Measurements from ENCODE around the gene FXYD4. TPM values are rescaled to one million over a fixed set of nuclear protein-coding genes. Genes with fewer than 3 reads are reported as not detected.

The FXYD4 gene
- polyA plus RNA-seq, 1 donor, result not detected

DNA sequence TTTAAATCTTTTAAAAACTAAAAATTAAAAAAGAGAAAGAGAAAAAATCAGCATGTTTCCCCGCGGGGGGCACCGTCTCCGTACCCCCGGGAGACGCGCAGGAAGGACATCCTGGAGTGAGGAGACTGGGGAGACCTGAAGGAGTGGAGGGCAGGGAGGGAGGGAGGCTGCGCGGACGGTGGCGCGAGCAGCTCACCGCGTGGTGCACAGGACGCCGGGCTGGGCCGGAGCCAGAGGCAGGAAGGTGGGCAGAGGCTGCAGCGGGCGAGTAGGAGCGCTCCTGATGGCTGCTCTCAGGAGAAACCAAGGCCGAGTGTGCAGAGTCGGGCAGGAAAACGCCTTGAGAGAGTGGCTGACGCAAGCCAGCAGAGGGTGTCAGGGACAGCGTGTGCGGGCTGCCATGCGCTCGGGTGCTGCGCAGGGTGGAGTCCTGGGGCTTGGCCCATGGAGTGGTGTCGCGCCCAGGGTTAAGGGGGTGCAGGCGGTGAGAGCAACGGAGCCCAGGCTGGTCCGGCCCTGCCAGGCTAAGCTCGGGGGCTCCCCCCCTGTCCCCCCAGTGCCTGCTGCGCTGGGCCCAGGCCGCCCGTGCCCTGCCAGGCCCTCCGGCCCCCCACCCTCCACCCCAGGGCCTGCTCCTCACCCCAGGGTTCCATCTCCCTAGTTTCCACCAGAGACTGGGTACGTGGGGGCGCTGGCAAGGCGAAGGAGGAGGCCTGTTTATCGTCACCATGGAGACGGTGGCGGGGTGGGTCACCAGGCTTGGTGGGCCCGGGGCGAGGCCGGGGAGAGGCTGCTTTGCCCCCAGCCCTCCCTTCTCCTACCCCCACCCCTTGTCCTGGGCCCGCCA is 28.9 kb upstream of the FXYD4 start:
- WGBS (ENCODE audit: insufficient coverage, low lambda C conversion rate), result no CpG with 5 or more reads among the region's 49 CpGs
- no peaks in the 10 kb centered on the region for H3K4me1 ChIP-seq (ENCODE audit: control insufficient read depth, insufficient read depth, low read length)

DNA sequence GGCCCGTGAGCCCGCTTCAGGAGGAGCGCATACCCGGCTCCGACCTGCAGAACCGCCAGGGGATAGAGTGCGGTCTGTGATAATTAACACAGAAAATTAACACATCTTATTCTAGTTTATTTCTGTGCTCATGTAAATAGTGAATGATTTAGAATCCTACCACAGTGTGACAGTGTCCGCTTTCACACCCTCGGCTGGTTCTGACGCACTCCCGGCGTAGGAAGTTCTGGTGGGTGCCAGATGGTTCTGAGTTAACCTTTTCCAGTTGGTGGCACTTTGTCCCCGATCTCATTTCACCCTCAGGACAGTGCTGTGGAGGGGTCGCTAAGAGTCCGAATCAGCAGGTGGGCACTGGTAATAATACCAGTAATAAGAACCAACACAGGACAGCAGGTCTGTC is 28.3 kb upstream of the FXYD4 start:
- peaks cover 4% of the 10 kb centered on the region for H3K9me3 ChIP-seq (ENCODE audit: control insufficient read depth, low read depth, low read length)
- no peaks in the 10 kb centered on the region for H3K4me1 ChIP-seq (ENCODE audit: control insufficient read depth, insufficient read depth, low read length)
- no peaks in the 10 kb centered on the region for H3K27me3 ChIP-seq (ENCODE audit: control insufficient read depth, insufficient read depth, low read length)
- no peak overlapping the region for H3K4me3 ChIP-seq (ENCODE audit: low read length)
- no peak overlapping the region for H3K27ac ChIP-seq (ENCODE audit: low read length)
- DNase-seq, result no peak
- H3K36me3 ChIP-seq (ENCODE audit: control insufficient read depth, insufficient read depth, low read length), result no peaks in the 10 kb centered on the region
- no CpG with 5 or more reads among the region's 15 CpGs for WGBS (ENCODE audit: insufficient coverage, low lambda C conversion rate)

More for the DNA sequence above, 28.9 kb upstream of the FXYD4 start:
- Histone ChIP-seq H3K27ac (ENCODE audit: low read length) (no peak overlapping the region), H3K36me3 (ENCODE audit: control insufficient read depth, insufficient read depth, low read length) (no peaks in the 10 kb centered on the region), H3K4me3 (ENCODE audit: low read length) (no peak overlapping the region), H3K9me3 (ENCODE audit: control insufficient read depth, low read depth, low read length) (peaks cover 4% of the 10 kb centered on the region), H3K27me3 (ENCODE audit: control insufficient read depth, insufficient read depth, low read length) (no peaks in the 10 kb centered on the region)
- DNase-seq, result no peak

DNA sequence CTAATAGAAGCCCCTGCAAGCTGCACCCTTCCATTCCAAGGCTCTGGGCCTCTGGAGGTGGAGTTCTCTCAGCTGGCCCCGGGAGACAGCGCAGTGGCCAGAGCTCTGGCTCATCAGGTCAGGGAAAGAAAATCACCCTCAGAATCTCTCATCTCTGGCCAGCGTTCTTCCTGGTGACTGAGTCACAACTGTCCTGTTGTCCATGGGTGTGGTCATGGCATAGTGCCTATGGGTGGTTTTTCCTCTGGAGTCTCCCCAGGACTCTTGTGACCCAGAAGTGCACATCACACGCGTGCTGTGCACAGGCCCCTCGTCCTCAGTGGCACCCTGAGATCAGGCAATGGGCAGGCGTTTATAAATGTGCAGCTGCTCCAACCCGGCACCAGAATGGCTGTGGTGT is 27.4 kb upstream of the FXYD4 start:
- no peaks in the 10 kb centered on the region for H3K36me3 ChIP-seq (ENCODE audit: control insufficient read depth, insufficient read depth, low read length)
- no peak overlapping the region for H3K4me3 ChIP-seq (ENCODE audit: low read length)
- H3K27me3 ChIP-seq (ENCODE audit: control insufficient read depth, insufficient read depth, low read length), result no peaks in the 10 kb centered on the region
- H3K4me1 ChIP-seq (ENCODE audit: control insufficient read depth, insufficient read depth, low read length), result no peaks in the 10 kb centered on the region
- DNase-seq, result no peak
- WGBS (ENCODE audit: insufficient coverage, low lambda C conversion rate), result no CpG with 5 or more reads among the region's 8 CpGs
- no peak overlapping the region for H3K27ac ChIP-seq (ENCODE audit: low read length)
- peaks cover 4% of the 10 kb centered on the region for H3K9me3 ChIP-seq (ENCODE audit: control insufficient read depth, low read depth, low read length)

DNA sequence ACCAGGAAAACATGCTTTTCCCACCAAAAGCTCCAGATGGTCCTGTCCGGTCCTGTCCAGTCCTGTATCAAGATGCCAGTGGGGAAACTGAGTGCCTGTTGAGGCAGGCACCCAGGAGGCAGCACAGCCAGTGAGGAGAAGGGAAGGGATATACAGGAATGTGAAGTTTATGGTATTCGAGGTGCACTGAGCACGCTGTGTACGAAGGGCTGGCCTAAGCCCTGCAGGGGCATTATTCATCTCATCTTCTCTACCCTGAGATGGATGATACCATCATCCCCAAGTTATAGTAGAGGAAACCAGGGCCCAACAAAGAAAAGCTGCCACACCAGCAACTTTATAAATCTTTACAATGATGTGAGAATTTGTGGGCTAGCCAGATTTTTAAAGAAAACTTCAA is 23.4 kb upstream of the FXYD4 start:
- Histone ChIP-seq H3K36me3 (ENCODE audit: control insufficient read depth, insufficient read depth, low read length) (no peaks in the 10 kb centered on the region), H3K27ac (ENCODE audit: low read length) (no peak overlapping the region), H3K4me1 (ENCODE audit: control insufficient read depth, insufficient read depth, low read length) (peaks cover 2% of the 10 kb centered on the region), H3K9me3 (ENCODE audit: control insufficient read depth, low read depth, low read length) (peaks cover 4% of the 10 kb centered on the region), H3K27me3 (ENCODE audit: control insufficient read depth, insufficient read depth, low read length) (peaks cover 9% of the 10 kb centered on the region), H3K4me3 (ENCODE audit: low read length) (no peak overlapping the region)
- no peak for DNase-seq
- 100% methylated on average over 1 of the region's 4 CpGs for WGBS (ENCODE audit: insufficient coverage, low lambda C conversion rate)

DNA sequence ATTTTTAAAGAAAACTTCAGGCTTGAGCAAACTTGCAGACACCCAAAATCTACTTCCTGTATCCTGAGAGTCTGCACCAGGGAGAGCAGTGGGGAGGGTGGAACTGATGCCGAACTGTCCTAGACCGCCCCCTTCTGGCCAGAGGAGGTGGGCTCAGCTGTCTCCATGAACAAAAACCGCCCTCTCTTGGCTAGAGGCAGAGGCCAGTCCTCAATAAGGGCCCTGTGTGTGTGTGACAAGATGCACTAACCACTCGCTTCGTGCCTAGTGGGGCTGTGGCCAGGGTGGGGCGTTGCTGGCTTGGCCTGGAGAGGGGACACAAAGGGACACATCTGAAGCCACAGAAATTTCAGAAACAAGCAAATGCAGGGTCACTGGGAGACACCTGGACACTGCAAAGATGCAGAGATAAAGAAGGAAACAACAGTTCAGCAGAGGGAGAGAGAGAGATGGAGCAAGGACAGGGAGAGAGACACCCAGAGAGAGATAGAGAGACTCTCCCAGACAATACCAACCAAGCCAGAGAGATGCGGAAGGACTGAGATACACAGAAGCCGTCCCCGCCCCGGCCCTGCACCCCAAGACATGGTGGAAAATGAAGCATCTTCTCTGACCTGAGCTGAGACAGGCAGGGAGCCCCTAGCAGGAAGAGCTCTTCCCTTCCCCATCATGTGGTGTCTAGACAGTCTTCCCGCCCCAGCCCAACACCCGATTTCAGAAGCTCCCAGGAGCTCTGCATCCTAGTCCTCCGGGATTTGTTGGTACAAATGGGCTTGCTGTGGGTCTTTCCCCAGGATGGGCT is 22.7 kb upstream of the FXYD4 start:
- H3K4me1 ChIP-seq (ENCODE audit: control insufficient read depth, insufficient read depth, low read length), result peaks cover 2% of the 10 kb centered on the region
- no CpG with 5 or more reads among the region's 13 CpGs for WGBS (ENCODE audit: insufficient coverage, low lambda C conversion rate)
- no peaks in the 10 kb centered on the region for H3K36me3 ChIP-seq (ENCODE audit: control insufficient read depth, insufficient read depth, low read length)
- peaks cover 9% of the 10 kb centered on the region for H3K27me3 ChIP-seq (ENCODE audit: control insufficient read depth, insufficient read depth, low read length)
- no peak overlapping the region for H3K27ac ChIP-seq (ENCODE audit: low read length)
- peak; percentile 77 to 80 for DNase-seq
- H3K4me3 ChIP-seq (ENCODE audit: low read length), result no peak overlapping the region
- H3K9me3 ChIP-seq (ENCODE audit: control insufficient read depth, low read depth, low read length), result peaks cover 4% of the 10 kb centered on the region

DNA sequence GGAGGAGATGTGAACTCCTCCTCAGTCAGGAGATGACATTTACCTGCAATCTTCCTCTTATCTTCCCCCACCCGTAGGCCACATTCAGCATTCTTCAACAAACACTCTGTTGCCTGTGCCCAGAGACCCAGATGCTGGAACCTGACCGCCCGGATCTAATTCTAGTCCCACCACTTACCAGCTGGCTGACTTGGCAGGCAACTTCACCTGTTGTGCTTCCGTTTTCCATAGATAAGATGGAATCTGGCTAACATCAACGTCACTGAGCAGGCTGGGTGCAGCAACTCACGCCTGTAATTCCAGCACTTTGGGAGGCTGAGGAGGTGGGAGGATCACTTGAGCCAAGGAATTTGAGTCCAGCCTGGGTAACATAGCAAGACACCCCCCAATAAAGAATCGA is 21.3 kb upstream of the FXYD4 start:
- Histone ChIP-seq H3K27ac (ENCODE audit: low read length) (no peak overlapping the region), H3K4me3 (ENCODE audit: low read length) (no peak overlapping the region), H3K36me3 (ENCODE audit: control insufficient read depth, insufficient read depth, low read length) (no peaks in the 10 kb centered on the region), H3K27me3 (ENCODE audit: control insufficient read depth, insufficient read depth, low read length) (peaks cover 9% of the 10 kb centered on the region), H3K4me1 (ENCODE audit: control insufficient read depth, insufficient read depth, low read length) (peaks cover 6% of the 10 kb centered on the region), H3K9me3 (ENCODE audit: control insufficient read depth, low read depth, low read length) (peaks cover 4% of the 10 kb centered on the region)
- no CpG with 5 or more reads among the region's 7 CpGs for WGBS (ENCODE audit: insufficient coverage, low lambda C conversion rate)
- DNase-seq, result peak in 1 of 2 donors; percentile 41

DNA sequence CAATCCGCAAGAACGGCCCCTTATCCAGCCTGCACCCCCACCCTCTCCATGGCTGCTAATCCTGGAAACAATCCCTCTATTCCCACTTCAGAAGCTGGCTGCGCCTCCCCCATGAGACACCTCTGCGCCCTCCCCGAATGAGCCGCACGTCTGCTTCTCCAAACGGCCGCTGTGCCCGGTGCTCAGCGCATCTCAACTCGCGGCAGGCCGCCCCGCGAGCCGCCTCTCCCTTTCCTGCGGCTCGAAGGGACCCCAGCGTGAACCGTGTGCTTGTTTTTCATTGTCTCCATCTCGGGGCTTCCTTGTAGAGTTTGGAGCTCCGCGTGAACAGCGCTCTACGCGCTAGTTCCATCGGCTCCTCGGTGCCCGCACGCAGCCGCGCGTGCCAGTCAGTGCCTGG is 20.8 kb upstream of the FXYD4 start:
- Histone ChIP-seq H3K36me3 (ENCODE audit: control insufficient read depth, insufficient read depth, low read length) (no peaks in the 10 kb centered on the region), H3K9me3 (ENCODE audit: control insufficient read depth, low read depth, low read length) (peaks cover 4% of the 10 kb centered on the region), H3K27me3 (ENCODE audit: control insufficient read depth, insufficient read depth, low read length) (peaks cover 9% of the 10 kb centered on the region), H3K4me3 (ENCODE audit: low read length) (no peak overlapping the region), H3K27ac (ENCODE audit: low read length) (no peak overlapping the region), H3K4me1 (ENCODE audit: control insufficient read depth, insufficient read depth, low read length) (peaks cover 6% of the 10 kb centered on the region)
- WGBS (ENCODE audit: insufficient coverage, low lambda C conversion rate), result no CpG with 5 or more reads among the region's 34 CpGs
- DNase-seq, result no peak

DNA sequence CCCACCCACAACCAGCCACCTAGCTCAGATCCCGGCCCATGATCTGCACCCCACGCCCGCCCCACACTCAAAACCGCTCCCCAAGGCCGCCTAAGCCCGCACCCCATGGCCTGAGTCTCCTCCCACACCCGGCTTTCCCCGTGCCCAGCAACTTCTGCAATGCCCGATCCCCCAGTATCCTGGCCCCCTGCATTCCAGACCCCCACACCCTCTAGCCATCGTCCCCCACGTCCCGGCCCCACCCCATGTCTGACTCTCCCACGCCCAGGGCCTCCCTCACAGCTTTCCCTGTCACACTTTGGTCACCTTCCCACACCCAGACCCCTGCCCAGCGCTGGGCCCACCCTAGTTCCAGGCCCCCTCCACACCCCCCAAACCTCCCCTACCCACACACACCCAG is 20.1 kb upstream of the FXYD4 start:
- Histone ChIP-seq H3K9me3 (ENCODE audit: control insufficient read depth, low read depth, low read length) (peaks cover 4% of the 10 kb centered on the region), H3K27me3 (ENCODE audit: control insufficient read depth, insufficient read depth, low read length) (peaks cover 9% of the 10 kb centered on the region), H3K27ac (ENCODE audit: low read length) (no peak overlapping the region), H3K36me3 (ENCODE audit: control insufficient read depth, insufficient read depth, low read length) (no peaks in the 10 kb centered on the region), H3K4me1 (ENCODE audit: control insufficient read depth, insufficient read depth, low read length) (peaks cover 6% of the 10 kb centered on the region), H3K4me3 (ENCODE audit: low read length) (no peak overlapping the region)
- DNase-seq, result no peak
- WGBS (ENCODE audit: insufficient coverage, low lambda C conversion rate), result no CpG with 5 or more reads among the region's 14 CpGs

DNA sequence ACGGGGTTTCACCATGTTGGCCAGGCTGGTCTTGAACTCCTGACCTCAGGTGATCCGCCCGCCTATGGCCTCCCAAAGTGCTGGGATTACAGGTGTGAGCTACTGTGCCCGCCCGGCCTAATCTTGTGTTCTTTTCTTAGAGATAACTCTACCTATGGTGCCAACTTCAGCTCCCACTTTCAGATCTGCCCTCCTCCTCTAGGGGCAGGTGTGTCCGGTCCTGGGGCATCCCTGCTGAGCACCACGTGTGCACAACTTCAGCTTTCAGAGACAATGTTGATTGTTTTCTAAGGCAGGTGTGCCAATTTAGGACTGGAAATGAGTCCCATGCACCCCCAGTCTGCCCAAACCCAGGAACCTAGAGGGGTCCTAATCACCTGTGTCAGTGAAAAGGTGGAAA is 18.5 kb upstream of the FXYD4 start:
- no CpG with 5 or more reads among the region's 7 CpGs for WGBS (ENCODE audit: insufficient coverage, low lambda C conversion rate)
- peaks cover 9% of the 10 kb centered on the region for H3K27me3 ChIP-seq (ENCODE audit: control insufficient read depth, insufficient read depth, low read length)
- H3K4me1 ChIP-seq (ENCODE audit: control insufficient read depth, insufficient read depth, low read length), result peaks cover 6% of the 10 kb centered on the region
- H3K9me3 ChIP-seq (ENCODE audit: control insufficient read depth, low read depth, low read length), result peaks cover 4% of the 10 kb centered on the region
- no peak overlapping the region for H3K4me3 ChIP-seq (ENCODE audit: low read length)
- DNase-seq, result no peak
- H3K27ac ChIP-seq (ENCODE audit: low read length), result no peak overlapping the region
- H3K36me3 ChIP-seq (ENCODE audit: control insufficient read depth, insufficient read depth, low read length), result no peaks in the 10 kb centered on the region

DNA sequence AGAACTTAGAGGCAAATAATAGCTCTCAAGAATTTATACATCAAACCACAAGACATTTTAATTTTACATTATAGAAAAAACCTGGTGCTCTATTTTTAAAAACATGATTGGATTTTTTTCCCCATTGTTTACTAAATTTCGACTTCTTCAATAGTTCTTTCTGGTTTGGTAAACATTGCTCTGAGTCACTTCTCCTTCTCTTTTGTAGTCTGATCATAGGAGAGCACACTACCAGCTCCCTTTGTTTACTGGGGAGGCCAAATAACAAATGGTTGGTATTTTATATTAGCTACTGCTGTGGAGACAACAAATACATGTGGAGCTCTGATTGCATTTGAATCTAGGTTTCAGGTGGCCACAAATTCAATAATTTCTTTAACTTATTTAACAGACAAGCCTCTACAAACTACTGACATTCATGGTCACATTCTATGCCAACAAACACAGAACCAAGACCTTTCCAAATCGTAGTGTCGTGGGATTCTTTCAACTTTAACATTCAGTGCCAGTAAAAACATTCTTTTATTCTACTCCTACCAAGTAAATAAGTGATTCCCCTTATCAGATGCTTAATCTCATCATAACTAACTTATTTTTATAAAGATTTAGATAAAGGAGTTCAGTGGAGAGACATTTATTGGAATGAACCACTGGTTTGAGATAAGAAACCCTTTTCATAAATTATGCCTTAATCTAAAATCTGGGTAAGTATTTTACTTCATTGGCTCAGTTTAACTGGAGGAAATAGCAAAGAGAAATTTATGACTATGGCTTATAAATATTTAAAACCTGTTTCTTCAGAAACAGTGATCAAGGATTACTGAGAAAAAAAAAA is 17.7 kb upstream of the FXYD4 start:
- DNase-seq, result no peak
- no peak overlapping the region for H3K27ac ChIP-seq (ENCODE audit: low read length)
- WGBS (ENCODE audit: insufficient coverage, low lambda C conversion rate), result no CpG with 5 or more reads among the region's 3 CpGs
- H3K9me3 ChIP-seq (ENCODE audit: control insufficient read depth, low read depth, low read length), result peaks cover 4% of the 10 kb centered on the region
- H3K27me3 ChIP-seq (ENCODE audit: control insufficient read depth, insufficient read depth, low read length), result peaks cover 9% of the 10 kb centered on the region
- peaks cover 6% of the 10 kb centered on the region for H3K4me1 ChIP-seq (ENCODE audit: control insufficient read depth, insufficient read depth, low read length)
- H3K36me3 ChIP-seq (ENCODE audit: control insufficient read depth, insufficient read depth, low read length), result no peaks in the 10 kb centered on the region
- H3K4me3 ChIP-seq (ENCODE audit: low read length), result no peak overlapping the region

Measured in large intestine (tissue), 3 donors.